GM21381 (cell line): ENCODE data around the gene TPTE.
"Not testable (repeated sequence)": the region's sequence is repeated elsewhere in the genome, so short reads cannot be mapped to it uniquely, and the experiment has no call there.

ENCODE experiments used
- ATAC-seq: cut with Tn5 transposase; IDR thresholded peaks from one replicate; pipeline ENCODE4 v1.9.1; 2021; ENCODE audit warnings: mild to moderate bottlenecking, moderate library complexity; ENCODE audit not compliant: unreplicated experiment

TPTE gene

DNA sequence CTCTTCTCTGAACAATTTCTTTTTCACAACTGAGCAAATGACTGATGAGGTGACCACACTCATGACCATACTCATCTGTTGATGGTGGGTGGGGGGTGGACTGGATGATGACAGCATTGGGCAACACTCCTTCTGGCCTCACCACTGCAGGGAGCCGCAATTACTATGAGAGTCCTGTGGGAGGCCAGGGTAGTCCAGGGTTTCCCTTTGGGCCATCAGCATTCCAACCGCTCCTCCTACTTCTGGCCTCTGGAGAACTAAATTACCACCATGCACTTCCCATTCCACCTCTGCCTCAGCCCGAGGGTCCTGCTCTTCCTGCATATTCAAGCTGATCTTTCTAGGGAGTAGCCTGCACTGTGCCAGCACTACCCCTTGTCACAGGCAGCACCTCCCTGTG, 94.7 kb downstream of the TPTE start:
- ATAC-seq = not testable (repeated sequence)

- ATAC-seq = no peak
Measured at GRCh38 chr21:10616535-10616934, 95.2 kb downstream of the TPTE start.

- not testable (repeated sequence) for ATAC-seq
Measured at GRCh38 chr21:10617133-10617752, 95.9 kb downstream of the TPTE start.

DNA sequence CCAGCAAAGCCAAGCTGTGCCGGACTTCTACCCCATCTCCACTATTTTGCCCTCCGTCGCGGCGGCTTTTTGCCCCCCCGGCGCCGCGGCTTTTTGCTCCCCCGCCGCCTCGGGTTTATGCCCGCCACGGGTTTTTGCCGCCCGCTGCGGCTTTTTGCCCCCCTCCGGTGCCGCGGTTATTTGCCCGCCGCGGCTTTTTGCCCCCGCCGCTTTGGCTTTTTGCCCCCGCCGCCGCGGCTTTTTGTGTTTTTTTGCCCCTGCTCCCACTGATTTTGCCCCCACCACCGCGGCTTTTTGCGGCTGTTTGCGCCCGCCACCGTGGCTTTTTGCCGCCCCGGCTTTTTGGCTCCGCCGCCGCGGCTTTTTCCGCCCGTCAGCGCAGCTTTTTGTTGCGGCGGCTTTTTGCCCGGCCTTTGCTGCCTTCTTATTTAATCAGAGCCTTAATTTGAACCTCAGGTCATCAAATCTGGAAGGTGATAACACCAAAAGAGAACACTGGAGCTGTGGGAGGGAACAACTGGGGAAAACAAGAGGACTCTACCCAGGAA, 106.0 kb downstream of the TPTE start:
- ATAC-seq = no peak

GRCh38 chr21:10629239-10629638, 107.9 kb downstream of the TPTE start:
- ATAC-seq = not testable (repeated sequence)

DNA sequence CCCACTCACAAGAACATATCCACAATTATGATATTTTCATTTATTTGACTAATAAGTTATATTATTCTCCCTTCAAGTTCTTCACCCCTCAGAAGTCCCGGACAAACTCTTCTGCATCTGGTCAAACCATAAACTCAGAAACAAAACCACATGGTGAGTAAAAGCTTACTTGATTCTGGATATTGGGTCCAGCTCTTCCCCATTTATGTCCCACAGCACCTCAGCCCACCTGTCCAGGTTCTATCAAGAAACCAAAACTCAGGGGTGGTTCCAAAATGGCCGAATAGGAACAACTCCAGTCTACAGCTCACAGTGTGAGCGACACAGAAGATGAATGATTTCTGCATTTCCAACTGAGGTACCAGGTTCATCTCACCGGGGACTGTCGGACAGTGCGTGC, 109.4 kb downstream of the TPTE start:
- not testable (repeated sequence) for ATAC-seq

- ATAC-seq = not testable (repeated sequence)
Measured at GRCh38 chr21:10631316-10631715, 109.9 kb downstream of the TPTE start.

DNA sequence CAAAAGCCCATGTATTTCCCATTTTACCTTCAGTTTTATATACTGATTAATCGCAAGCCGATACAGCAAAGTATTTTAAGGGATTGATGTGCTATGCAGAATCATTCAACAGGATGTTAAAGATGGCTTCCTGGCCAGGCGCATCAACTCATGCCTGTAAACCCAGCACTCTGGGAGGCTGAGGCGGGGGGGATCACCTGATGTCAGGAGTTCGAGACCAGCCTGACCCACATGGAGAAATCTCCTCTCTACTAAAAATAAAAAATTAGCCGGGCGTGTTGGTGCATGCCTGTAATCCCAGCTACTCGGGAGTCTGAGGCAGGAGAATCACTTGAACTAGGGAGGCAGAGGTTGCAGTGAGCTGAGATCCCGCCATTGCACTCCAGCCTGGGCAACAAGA, 116.8 kb downstream of the TPTE start:
- not testable (repeated sequence) for ATAC-seq

GRCh38 chr21:10639123-10639522, 117.7 kb downstream of the TPTE start:
- ATAC-seq = no peak

DNA sequence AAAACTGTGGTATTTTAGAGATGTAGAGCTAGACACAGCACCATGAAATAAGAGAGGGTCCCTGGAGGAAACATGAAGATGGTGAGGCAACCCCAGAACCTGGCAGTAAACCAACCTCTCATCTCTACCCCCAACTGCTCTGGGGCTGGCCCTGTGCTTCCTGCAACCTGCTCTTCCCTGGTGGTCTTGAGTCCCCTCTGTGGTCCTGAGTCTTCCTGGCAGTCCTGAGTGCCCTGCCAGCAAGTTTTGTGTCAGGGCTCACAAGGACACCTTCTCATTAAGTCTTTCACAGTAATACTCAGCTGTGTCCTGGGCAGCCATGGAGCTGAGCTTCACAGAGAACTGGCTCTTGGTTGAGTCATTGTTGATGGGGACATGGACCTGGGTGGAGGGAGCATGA, 118.4 kb downstream of the TPTE start:
- not testable (repeated sequence) for ATAC-seq

DNA sequence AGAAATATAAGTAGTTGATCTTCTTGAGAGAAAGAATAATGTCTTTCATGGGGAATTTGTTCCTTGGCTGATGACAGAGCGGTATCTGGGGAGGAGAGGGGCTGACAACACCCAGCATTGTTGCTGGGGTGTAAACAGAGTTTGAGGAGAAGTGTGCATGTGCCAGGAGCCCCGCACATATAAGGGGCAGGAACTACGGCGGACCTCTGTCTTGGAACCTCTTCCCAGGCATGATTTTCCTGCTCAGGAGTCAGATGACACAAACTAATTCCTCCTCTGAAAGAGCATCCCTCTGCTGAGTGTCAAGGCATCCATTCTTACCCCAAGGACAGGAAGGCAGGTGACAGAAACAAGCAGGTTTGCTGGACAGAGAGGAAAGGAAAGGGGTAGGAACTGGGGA, 119.1 kb downstream of the TPTE start:
- no peak for ATAC-seq

- ATAC-seq = no peak
Measured at GRCh38 chr21:10641107-10641506, 119.7 kb downstream of the TPTE start.

- ATAC-seq = not testable (repeated sequence)
Measured at GRCh38 chr21:10645667-10646066, 124.3 kb downstream of the TPTE start.

GRCh38 chr21:10649350-10650149, 128.2 kb downstream of the TPTE start:
- ATAC-seq = not testable (repeated sequence)

DNA sequence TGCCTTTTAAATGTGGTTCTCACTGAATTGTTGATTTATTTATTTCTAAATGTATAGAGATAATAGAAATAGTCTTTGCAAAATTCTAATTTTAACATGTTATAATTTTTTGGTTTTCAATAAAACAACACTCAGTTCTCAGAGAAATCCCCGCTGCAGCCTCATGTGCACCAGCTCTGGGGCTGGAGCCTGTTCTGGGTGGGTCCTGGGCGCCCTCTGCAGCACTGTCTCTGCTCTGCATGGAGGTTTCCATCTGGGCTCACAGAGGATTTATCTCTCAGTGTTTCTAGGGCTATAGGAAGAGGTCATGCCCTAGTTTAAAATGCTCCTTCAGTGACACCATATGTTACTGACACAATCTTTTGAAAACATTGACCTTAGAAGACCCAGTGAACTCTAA, 128.9 kb downstream of the TPTE start:
- not testable (repeated sequence) for ATAC-seq
